HCT116 (cell line): ENCODE data around the gene PRND.

Experiments used
- ATF3 ChIP-seq: IDR thresholded peaks from 2 replicates; pipeline ENCODE4 v1.6.1; 2012
- CTCF ChIP-seq, 3 experiments: fragments of 200-600 bp in 1 of 3; sonication (generic) in 1 of 3; IDR thresholded peaks in 2 of 3; conservative IDR thresholded peaks in 1 of 3; 2 replicates each; pipeline ENCODE4 v1.5.1; 2012 to 2017; ENCODE audit warnings: low read depth in 2 of 3, low read length in 2 of 3, antibody characterized with exemption in 1 of 3, borderline replicate concordance in 1 of 3, control low read depth in 1 of 3, mild to moderate bottlenecking in 1 of 3, mixed read lengths in 1 of 3, mixed run types in 1 of 3, moderate library complexity in 1 of 3; ENCODE audit not compliant: insufficient read depth in 1 of 3
- EGR1 ChIP-seq: IDR thresholded peaks from 2 replicates; pipeline ENCODE4 v1.6.1; 2012; ENCODE audit warnings: low read depth
- EZH2 ChIP-seq: fragments of 200-600 bp; sonication (generic); IDR thresholded peaks from 2 replicates; pipeline ENCODE4 v1.6.1; 2017; ENCODE audit warnings: antibody characterized with exemption, mixed run types
- EZH2phosphoT487 ChIP-seq: fragments of 200-600 bp; IDR thresholded peaks from 2 replicates; pipeline ENCODE4 v1.6.1; 2018; ENCODE audit warnings: antibody characterized with exemption, borderline replicate concordance
- MAX ChIP-seq: IDR thresholded peaks from 2 replicates; pipeline ENCODE4 v1.6.1; 2012
- POLR2A ChIP-seq: IDR thresholded peaks from 2 replicates; pipeline ENCODE4 v1.7.0; 2011; ENCODE audit warnings: borderline replicate concordance; ENCODE audit not compliant: insufficient read depth, insufficient read length; ENCODE audit errors: extremely low read depth
- POLR2AphosphoS5 ChIP-seq: IDR thresholded peaks from 2 replicates; pipeline ENCODE4 v1.6.1; 2011; ENCODE audit warnings: mild to moderate bottlenecking, low read depth, low read length, moderate library complexity
- REST ChIP-seq: IDR thresholded peaks from 2 replicates; pipeline ENCODE4 v1.6.1; 2012; ENCODE audit warnings: low read depth
- SIN3A ChIP-seq: IDR thresholded peaks from 2 replicates; pipeline ENCODE4 v1.6.1; 2012; ENCODE audit warnings: low read depth
- SRF ChIP-seq: IDR thresholded peaks from 2 replicates; pipeline ENCODE4 v1.6.1; 2012; ENCODE audit warnings: low read depth
- TCF7L2 ChIP-seq: IDR thresholded peaks from 2 replicates; pipeline ENCODE4 v1.7.0; 2011; ENCODE audit warnings: borderline replicate concordance, inconsistent platforms; ENCODE audit not compliant: insufficient read depth, insufficient read length; ENCODE audit errors: extremely low read depth
- ZBTB33 ChIP-seq: IDR thresholded peaks from 2 replicates; pipeline ENCODE4 v1.6.1; 2011; ENCODE audit warnings: mild to moderate bottlenecking, low read length, moderate library complexity; ENCODE audit not compliant: insufficient replicate concordance; ENCODE audit errors: extremely low read depth
- ZNF274 ChIP-seq: fragments of 200-500 bp; sonication (Bioruptor generic); IDR thresholded peaks from 2 replicates; pipeline ENCODE4 v1.6.1; 2014; ENCODE audit warnings: mild to moderate bottlenecking, low read depth, low read length, inconsistent platforms

- TF ChIP-seq MAX (no peak), ZBTB33 (no peak), CTCF (IDR thresholded peaks at IDR 0.05 in 2 of 3, conservative IDR thresholded peaks at IDR 0.05 in 1 of 3; ENCODE audit: borderline replicate concordance in 1 of 3, insufficient read depth in 1 of 3, low read depth in 2 of 3, low read length in 2 of 3) (no peak), ATF3 (no peak), EZH2 (no peak), POLR2A (no peak), POLR2AphosphoS5 (no peak), EZH2phosphoT487 (no peak), ZNF274 (no peak), REST (no peak), SIN3A (no peak), TCF7L2 (no peak), EGR1 (no peak), SRF (no peak)
Measured at GRCh38 chr20:4717816-4718570, 3.7 kb upstream of the PRND start.
